ENCODE results near the gene NKAPL. TPM values are rescaled to one million over a fixed set of nuclear protein-coding genes. Genes with fewer than 3 reads are reported as not detected.

NKAPL gene
- total and polyA plus RNA-seq, 2 of the 13 experiments (the other 11 are each of a cell fraction or from before 2014, with no cell fraction given): not detected

GRCh38 chr6:28225056-28225834 lies 33.9 kb upstream of the NKAPL start, which contains the start of gene ZSCAN9 (continued):
- no peak for TF ChIP-seq MBD4 (IDR thresholded peaks at IDR 0.05; ENCODE audit: borderline replicate concordance, low read length)
- peak; percentile 91 for TF ChIP-seq ZFP91 (CRISPR knock-in tag; IDR thresholded peaks at IDR 0.05; ENCODE audit: borderline replicate concordance)
- no peak for TF ChIP-seq THAP7 (CRISPR knock-in tag; IDR thresholded peaks at IDR 0.05)
- no peak for TF ChIP-seq ZNF235 (CRISPR knock-in tag; IDR thresholded peaks at IDR 0.05; ENCODE audit: borderline replicate concordance)
- peak; percentile 65; the same call in 1 of the 2 replicates for TF ChIP-seq HOMEZ (CRISPR knock-in tag; IDR thresholded peaks at IDR 0.05; ENCODE audit: low read depth)
- TF ChIP-seq ZNF549 (CRISPR knock-in tag; IDR thresholded peaks at IDR 0.05): no peak
- peak; percentile 92 for TF ChIP-seq ARID4A (CRISPR knock-in tag; IDR thresholded peaks at IDR 0.05; ENCODE audit: borderline replicate concordance)
- TF ChIP-seq TOPORS (CRISPR knock-in tag; IDR thresholded peaks at IDR 0.05): peak; percentile 95
- TF ChIP-seq SRSF1 (optimal IDR thresholded peaks at IDR 0.05; ENCODE audit: low read depth, low read length): peak; percentile 71
- TF ChIP-seq MIXL1 (CRISPR knock-in tag; IDR thresholded peaks at IDR 0.05): peak; percentile 73; the same call in 1 of the 2 replicates
- peak; percentile 59; the same call in 1 of the 2 replicates for TF ChIP-seq ZSCAN9 (CRISPR knock-in tag; IDR thresholded peaks at IDR 0.05; ENCODE audit: borderline replicate concordance)
- TF ChIP-seq ZNF556 (CRISPR knock-in tag; IDR thresholded peaks at IDR 0.05; ENCODE audit: borderline replicate concordance): peak; percentile 96; the same call in 1 of the 2 replicates
- peak; percentile 86; the same call in 1 of the 2 replicates for TF ChIP-seq EHMT2 (IDR thresholded peaks at IDR 0.05; ENCODE audit: borderline replicate concordance, low read depth, low read length)
- TF ChIP-seq ZNF772 (CRISPR knock-in tag; IDR thresholded peaks at IDR 0.05): peak; percentile 81
- TF ChIP-seq ATF6 (CRISPR knock-in tag; conservative IDR thresholded peaks at IDR 0.05): no peak

Data from HepG2 (cell line).